Measurements from ENCODE around the gene NFATC1.

NFATC1 gene

GRCh38 chr18:79394534-79395307 is 1.0 kb upstream of the NFATC1 start:
- Histone ChIP-seq H3K4me3 (ENCODE audit: low read length) (no peak overlapping the region), H3K4me1 (ENCODE audit: control insufficient read depth, insufficient read depth, low read length) (peaks cover 20% of the 10 kb centered on the region)

GRCh38 chr18:79395308-79395640 is 456 bp upstream of the NFATC1 start:
- Histone ChIP-seq H3K4me1 (ENCODE audit: control insufficient read depth, insufficient read depth, low read length) (peaks cover 20% of the 10 kb centered on the region), H3K4me3 (ENCODE audit: low read length) (no peak overlapping the region), H3K9ac (ENCODE audit: low read depth, low read length) (no peak overlapping the region)

More at GRCh38 chr18:79394534-79395307, 1.0 kb upstream of the NFATC1 start:
- H3K9me3 ChIP-seq (replicated peaks; ENCODE audit: low read length) = no peaks in the 10 kb centered on the region
- H3K36me3 ChIP-seq (ENCODE audit: insufficient read depth, low read length) = no peaks in the 10 kb centered on the region
- H3K9ac ChIP-seq (ENCODE audit: low read depth, low read length) = peak overlapping the region; percentile 35
- peaks cover 41% of the 10 kb centered on the region for H3K27me3 ChIP-seq (ENCODE audit: control insufficient read depth, insufficient read depth, low read length)
- peak overlapping the region; percentile 59 for H3K4me2 ChIP-seq (ENCODE audit: low read length)

GRCh38 chr18:79396431-79397246 is 909 bp downstream of the NFATC1 start:
- Histone ChIP-seq H3K4me3 (ENCODE audit: low read length) (no peak overlapping the region), H3K9me3 (replicated peaks; ENCODE audit: low read length) (no peaks in the 10 kb centered on the region), H3K27me3 (ENCODE audit: control insufficient read depth, insufficient read depth, low read length) (peaks cover 31% of the 10 kb centered on the region), H3K9ac (ENCODE audit: low read depth, low read length) (no peak overlapping the region), H3K4me1 (ENCODE audit: control insufficient read depth, insufficient read depth, low read length) (peaks cover 20% of the 10 kb centered on the region), H3K36me3 (ENCODE audit: insufficient read depth, low read length) (no peaks in the 10 kb centered on the region), H3K4me2 (ENCODE audit: low read length) (peak overlapping the region; percentile 83)

More at GRCh38 chr18:79395308-79395640, 456 bp upstream of the NFATC1 start:
- Histone ChIP-seq H3K27me3 (ENCODE audit: control insufficient read depth, insufficient read depth, low read length) (peaks cover 35% of the 10 kb centered on the region), H3K4me2 (ENCODE audit: low read length) (no peak overlapping the region), H3K9me3 (replicated peaks; ENCODE audit: low read length) (no peaks in the 10 kb centered on the region), H3K36me3 (ENCODE audit: insufficient read depth, low read length) (no peaks in the 10 kb centered on the region)

- Histone ChIP-seq H3K4me3 (ENCODE audit: low read length) (no peak overlapping the region), H3K9ac (ENCODE audit: low read depth, low read length) (no peak overlapping the region), H3K27me3 (ENCODE audit: control insufficient read depth, insufficient read depth, low read length) (peaks cover 30% of the 10 kb centered on the region), H3K9me3 (replicated peaks; ENCODE audit: low read length) (no peaks in the 10 kb centered on the region), H3K36me3 (ENCODE audit: insufficient read depth, low read length) (no peaks in the 10 kb centered on the region), H3K4me1 (ENCODE audit: control insufficient read depth, insufficient read depth, low read length) (peaks cover 20% of the 10 kb centered on the region), H3K4me2 (ENCODE audit: low read length) (no peak overlapping the region)
Measured at GRCh38 chr18:79397247-79397829, 1.6 kb downstream of the NFATC1 start.

GRCh38 chr18:79397830-79398761 is 2.4 kb downstream of the NFATC1 start:
- no peaks in the 10 kb centered on the region for H3K9me3 ChIP-seq (replicated peaks; ENCODE audit: low read length)
- no peak overlapping the region for H3K4me3 ChIP-seq (ENCODE audit: low read length)
- peaks cover 30% of the 10 kb centered on the region for H3K27me3 ChIP-seq (ENCODE audit: control insufficient read depth, insufficient read depth, low read length)
- no peaks in the 10 kb centered on the region for H3K36me3 ChIP-seq (ENCODE audit: insufficient read depth, low read length)
- H3K9ac ChIP-seq (ENCODE audit: low read depth, low read length) = no peak overlapping the region
- H3K4me1 ChIP-seq (ENCODE audit: control insufficient read depth, insufficient read depth, low read length) = peaks cover 21% of the 10 kb centered on the region
- no peak overlapping the region for H3K4me2 ChIP-seq (ENCODE audit: low read length)

- Histone ChIP-seq H3K4me2 (ENCODE audit: low read length) (peak overlapping the region; percentile 64), H3K4me1 (ENCODE audit: control insufficient read depth, insufficient read depth, low read length) (peaks cover 24% of the 10 kb centered on the region), H3K27me3 (ENCODE audit: control insufficient read depth, insufficient read depth, low read length) (peaks cover 38% of the 10 kb centered on the region), H3K9me3 (replicated peaks; ENCODE audit: low read length) (no peaks in the 10 kb centered on the region), H3K4me3 (ENCODE audit: low read length) (no peak overlapping the region), H3K36me3 (ENCODE audit: insufficient read depth, low read length) (no peaks in the 10 kb centered on the region), H3K9ac (ENCODE audit: low read depth, low read length) (no peak overlapping the region)
Measured at GRCh38 chr18:79399275-79400081, 3.7 kb downstream of the NFATC1 start.

- H3K9ac ChIP-seq (ENCODE audit: low read depth, low read length) = peak overlapping the region; percentile 35
- peaks cover 20% of the 10 kb centered on the region for H3K4me1 ChIP-seq (ENCODE audit: control insufficient read depth, insufficient read depth, low read length)
- H3K4me3 ChIP-seq (ENCODE audit: low read length) = peak overlapping the region; percentile 66
- no peaks in the 10 kb centered on the region for H3K36me3 ChIP-seq (ENCODE audit: insufficient read depth, low read length)
- H3K27me3 ChIP-seq (ENCODE audit: control insufficient read depth, insufficient read depth, low read length) = peaks cover 39% of the 10 kb centered on the region
- no peaks in the 10 kb centered on the region for H3K9me3 ChIP-seq (replicated peaks; ENCODE audit: low read length)
- H3K4me2 ChIP-seq (ENCODE audit: low read length) = peak overlapping the region; percentile 77
Measured at GRCh38 chr18:79400091-79400590, 4.4 kb downstream of the NFATC1 start.

- Histone ChIP-seq H3K9ac (ENCODE audit: low read depth, low read length) (peak overlapping the region; percentile 35), H3K36me3 (ENCODE audit: insufficient read depth, low read length) (no peaks in the 10 kb centered on the region), H3K9me3 (replicated peaks; ENCODE audit: low read length) (no peaks in the 10 kb centered on the region), H3K4me2 (ENCODE audit: low read length) (peak overlapping the region; percentile 77), H3K4me3 (ENCODE audit: low read length) (peak overlapping the region; percentile 66), H3K4me1 (ENCODE audit: control insufficient read depth, insufficient read depth, low read length) (peaks cover 20% of the 10 kb centered on the region), H3K27me3 (ENCODE audit: control insufficient read depth, insufficient read depth, low read length) (peaks cover 45% of the 10 kb centered on the region)
Measured at GRCh38 chr18:79400591-79401381, 5.1 kb downstream of the NFATC1 start.

GRCh38 chr18:79401494-79402208 is 5.9 kb downstream of the NFATC1 start:
- Histone ChIP-seq H3K27me3 (ENCODE audit: control insufficient read depth, insufficient read depth, low read length) (peaks cover 47% of the 10 kb centered on the region), H3K36me3 (ENCODE audit: insufficient read depth, low read length) (no peaks in the 10 kb centered on the region), H3K9me3 (replicated peaks; ENCODE audit: low read length) (no peaks in the 10 kb centered on the region), H3K4me2 (ENCODE audit: low read length) (no peak overlapping the region), H3K9ac (ENCODE audit: low read depth, low read length) (no peak overlapping the region), H3K4me1 (ENCODE audit: control insufficient read depth, insufficient read depth, low read length) (peaks cover 20% of the 10 kb centered on the region), H3K4me3 (ENCODE audit: low read length) (no peak overlapping the region)
